ENCODE results near the gene SYNE1.

The SYNE1 gene

DNA sequence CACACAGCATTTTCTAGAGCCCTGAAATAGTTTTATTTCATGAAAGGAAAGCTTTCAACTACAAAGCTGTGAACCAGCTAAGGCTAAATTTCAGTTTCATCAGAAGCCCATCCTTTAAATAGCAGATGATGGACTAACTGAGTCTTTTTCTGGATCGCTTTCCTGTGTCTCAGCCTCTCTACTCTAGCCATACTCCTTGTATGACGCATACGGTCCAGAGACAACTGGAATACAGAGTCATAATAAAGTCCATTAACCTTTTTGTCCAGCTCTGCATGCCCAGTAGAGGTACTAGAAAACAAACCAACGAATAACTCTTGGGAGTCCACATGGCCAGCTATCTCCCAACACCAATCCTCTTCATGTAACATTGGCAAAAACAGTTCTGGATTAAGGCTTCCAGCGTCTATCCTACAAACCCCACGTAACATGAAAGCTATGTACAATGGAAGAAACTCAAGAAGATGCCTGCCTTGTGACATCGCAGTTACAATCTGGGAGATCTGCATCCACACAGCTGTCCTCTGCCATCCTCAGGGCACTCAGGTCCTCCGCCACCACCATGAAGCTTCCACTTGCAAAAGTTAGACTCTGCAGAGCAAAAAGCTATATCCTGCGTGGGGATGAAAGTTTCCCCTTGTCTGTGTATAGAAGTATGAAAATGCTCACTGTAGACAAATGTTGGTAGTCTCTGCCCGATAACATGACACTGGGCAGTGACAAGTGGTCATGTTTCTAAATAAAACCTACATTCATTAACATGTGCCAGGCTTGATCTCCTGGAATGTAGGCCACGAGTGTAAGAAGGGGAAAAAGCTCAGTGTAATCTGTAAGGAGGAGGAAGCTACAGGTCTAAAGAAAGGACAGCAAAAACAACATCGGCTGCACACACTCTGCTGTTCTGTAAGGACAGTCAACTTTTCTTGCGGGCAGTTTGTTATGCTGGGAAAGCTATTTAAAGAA lies 469.2 kb downstream of the SYNE1 start:
- DNase-seq (ENCODE audit: low read depth), result no peak

DNA sequence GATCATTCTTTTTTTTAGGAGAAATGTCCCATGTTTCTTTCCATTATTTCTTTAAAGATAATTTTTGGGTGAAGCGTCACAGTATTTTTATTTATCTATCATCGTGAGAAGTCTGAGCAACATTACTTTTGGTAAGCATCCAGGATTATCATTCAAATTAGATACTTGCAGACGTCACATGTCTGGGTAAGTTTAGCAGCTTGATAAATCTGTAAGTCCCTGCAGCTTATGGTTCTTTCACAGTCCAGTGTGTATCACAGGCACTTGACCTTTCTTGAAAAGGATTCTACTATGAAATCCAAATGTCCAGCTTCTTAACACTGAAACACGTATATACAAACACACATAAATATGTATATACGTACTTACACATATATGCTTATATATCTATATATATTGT lies 470.3 kb downstream of the SYNE1 start:
- TF ChIP-seq, protein P1, sequence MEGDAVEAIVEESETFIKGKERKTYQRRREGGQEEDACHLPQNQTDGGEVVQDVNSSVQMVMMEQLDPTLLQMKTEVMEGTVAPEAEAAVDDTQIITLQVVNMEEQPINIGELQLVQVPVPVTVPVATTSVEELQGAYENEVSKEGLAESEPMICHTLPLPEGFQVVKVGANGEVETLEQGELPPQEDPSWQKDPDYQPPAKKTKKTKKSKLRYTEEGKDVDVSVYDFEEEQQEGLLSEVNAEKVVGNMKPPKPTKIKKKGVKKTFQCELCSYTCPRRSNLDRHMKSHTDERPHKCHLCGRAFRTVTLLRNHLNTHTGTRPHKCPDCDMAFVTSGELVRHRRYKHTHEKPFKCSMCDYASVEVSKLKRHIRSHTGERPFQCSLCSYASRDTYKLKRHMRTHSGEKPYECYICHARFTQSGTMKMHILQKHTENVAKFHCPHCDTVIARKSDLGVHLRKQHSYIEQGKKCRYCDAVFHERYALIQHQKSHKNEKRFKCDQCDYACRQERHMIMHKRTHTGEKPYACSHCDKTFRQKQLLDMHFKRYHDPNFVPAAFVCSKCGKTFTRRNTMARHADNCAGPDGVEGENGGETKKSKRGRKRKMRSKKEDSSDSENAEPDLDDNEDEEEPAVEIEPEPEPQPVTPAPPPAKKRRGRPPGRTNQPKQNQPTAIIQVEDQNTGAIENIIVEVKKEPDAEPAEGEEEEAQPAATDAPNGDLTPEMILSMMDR (conservative IDR thresholded peaks at IDR 0.05; ENCODE audit: low read depth, low read length), result no peak
- H3K4me3 ChIP-seq (ENCODE audit: low read depth, low read length), result no peak overlapping the region
- no peak for DNase-seq (ENCODE audit: low read depth)

More for the DNA sequence above, 469.2 kb downstream of the SYNE1 start:
- TF ChIP-seq, protein P1 (conservative IDR thresholded peaks at IDR 0.05; ENCODE audit: low read depth, low read length), result no peak
- no peak overlapping the region for H3K4me3 ChIP-seq (ENCODE audit: low read depth, low read length)

DNA sequence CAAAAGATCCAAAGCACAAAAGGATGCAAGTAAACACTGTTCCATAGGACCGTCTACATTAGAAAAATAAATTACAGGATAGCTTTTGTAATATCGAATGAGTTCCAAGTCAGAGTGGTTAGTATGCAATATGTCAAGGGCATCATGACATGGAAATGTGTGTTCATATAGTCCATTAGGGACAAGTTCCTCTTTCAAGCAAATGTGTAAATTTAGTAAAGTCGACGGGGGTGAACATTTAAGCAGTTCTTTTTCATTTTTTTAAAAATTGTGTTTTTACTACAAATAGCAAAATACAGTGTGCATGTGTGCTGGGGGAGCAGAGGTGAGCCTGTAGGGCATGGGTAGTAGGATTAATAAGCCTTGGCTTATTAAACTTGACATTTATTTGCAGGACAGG lies 470.7 kb downstream of the SYNE1 start:
- no peak overlapping the region for H3K4me3 ChIP-seq (ENCODE audit: low read depth, low read length)
- TF ChIP-seq, protein P1 (conservative IDR thresholded peaks at IDR 0.05; ENCODE audit: low read depth, low read length), result no peak
- DNase-seq (ENCODE audit: low read depth), result no peak

DNA sequence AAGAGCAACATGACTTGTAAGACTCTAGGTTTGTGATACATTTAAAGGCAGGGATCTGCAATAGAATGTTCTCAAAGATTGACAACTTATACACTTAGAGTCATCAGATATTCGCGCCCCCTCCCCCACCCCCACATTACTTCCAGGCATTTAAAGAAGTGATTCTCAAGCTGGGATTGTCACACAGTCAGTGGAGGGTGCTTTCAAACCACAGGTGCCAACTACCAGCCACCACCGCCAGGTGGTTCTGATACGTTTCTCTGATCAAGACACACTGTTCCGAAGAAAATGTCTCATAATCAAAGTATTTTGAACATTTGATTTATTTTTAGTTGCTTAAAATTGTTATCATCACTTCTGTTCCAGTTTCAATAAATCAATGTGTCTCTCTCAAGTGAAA lies 472.2 kb downstream of the SYNE1 start:
- TF ChIP-seq, protein P1 (conservative IDR thresholded peaks at IDR 0.05; ENCODE audit: low read depth, low read length), result no peak
- DNase-seq (ENCODE audit: low read depth), result no peak
- H3K4me3 ChIP-seq (ENCODE audit: low read depth, low read length), result no peak overlapping the region

DNA sequence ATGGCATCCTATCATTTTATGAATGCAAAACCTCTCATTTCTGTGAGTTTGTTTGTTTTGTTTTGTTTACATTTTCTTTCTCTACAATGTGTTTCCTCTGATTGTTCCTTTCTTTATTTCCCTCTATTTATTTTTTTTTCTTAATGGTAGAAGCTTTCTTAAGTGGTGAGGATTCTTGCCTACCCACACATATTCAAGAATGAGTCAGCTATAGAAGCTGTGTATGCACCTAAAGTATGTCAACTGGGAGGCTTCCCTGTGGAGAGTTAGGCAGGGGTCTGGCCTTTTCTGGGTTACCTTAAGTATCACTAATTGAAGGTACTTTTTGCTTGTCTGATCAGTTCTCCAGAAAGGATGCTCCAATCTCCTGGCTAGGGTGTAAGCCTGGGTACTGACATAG lies 475.7 kb downstream of the SYNE1 start:
- peak; percentile 85 for DNase-seq (ENCODE audit: low read depth)
- no peak overlapping the region for H3K4me3 ChIP-seq (ENCODE audit: low read depth, low read length)
- TF ChIP-seq, protein P1 (conservative IDR thresholded peaks at IDR 0.05; ENCODE audit: low read depth, low read length), result no peak

DNA sequence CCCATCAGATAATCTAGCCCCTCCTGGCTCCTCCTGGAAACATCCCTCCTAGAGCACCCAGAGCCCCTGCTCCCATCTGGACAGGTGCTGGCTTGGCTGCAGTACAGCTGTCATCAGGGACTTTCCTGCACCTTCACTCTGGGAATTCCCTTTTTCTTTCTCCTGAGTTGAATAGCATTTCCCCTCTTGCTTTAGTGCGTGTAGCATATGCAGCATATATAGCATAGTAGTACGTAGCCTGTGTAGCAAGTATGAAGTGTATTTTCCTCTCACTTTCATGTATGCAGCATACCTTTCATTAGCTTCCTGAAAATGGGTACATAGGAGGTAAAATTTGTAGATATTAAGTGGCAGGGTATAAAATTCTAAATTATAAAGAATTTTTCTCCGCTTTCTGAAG lies 476.8 kb downstream of the SYNE1 start:
- TF ChIP-seq, protein P1 (conservative IDR thresholded peaks at IDR 0.05; ENCODE audit: low read depth, low read length), result no peak
- no peak for DNase-seq (ENCODE audit: low read depth)
- H3K4me3 ChIP-seq (ENCODE audit: low read depth, low read length), result no peak overlapping the region

DNA sequence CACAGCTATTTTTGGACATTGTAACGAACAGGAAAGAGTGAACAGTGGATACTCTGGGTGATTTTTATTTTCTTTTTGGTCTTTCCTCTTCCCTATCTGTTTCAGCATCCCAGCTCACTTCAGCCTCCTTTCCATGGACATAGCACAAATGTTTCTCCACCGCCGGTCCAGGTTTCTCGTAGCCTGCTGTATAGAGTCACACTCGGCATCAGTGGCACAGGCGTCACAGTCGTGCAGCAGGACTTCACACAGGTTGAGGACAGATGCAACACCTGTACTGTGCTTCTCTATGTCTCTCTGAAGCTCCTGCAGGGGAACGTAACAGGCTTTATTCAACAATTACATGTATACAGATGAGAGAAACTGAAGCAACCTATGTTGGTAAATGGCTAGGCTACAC lies 481.4 kb downstream of the SYNE1 start:
- TF ChIP-seq, protein P1 (conservative IDR thresholded peaks at IDR 0.05; ENCODE audit: low read depth, low read length), result no peak
- no peak overlapping the region for H3K4me3 ChIP-seq (ENCODE audit: low read depth, low read length)
- no peak for DNase-seq (ENCODE audit: low read depth)

Measured in choroid plexus epithelial cell (primary cell).